Measurements from ENCODE around the gene MEMO1. TPM values are rescaled to one million over a fixed set of nuclear protein-coding genes. Genes with fewer than 3 reads are reported as not detected.

Gene MEMO1
- total and polyA plus RNA-seq, 9 of the 15 experiments (the other 6 are each of a cell fraction or from before 2014, with no cell fraction given): 22.1 to 87.7 (median 61.2) TPM

- 0 out of 2 replicates have a peak, but pooled peaks have one; percentile 45 for TF ChIP-seq TOE1 (IDR thresholded peaks at IDR 0.05; ENCODE audit: borderline replicate concordance)
- TF ChIP-seq TOE1 (CRISPR knock-in tag; IDR thresholded peaks at IDR 0.05; ENCODE audit: borderline replicate concordance, low read depth): no peak
- TF ChIP-seq MXD1 (CRISPR knock-in tag; IDR thresholded peaks at IDR 0.05; ENCODE audit: borderline replicate concordance, poor library complexity, severe bottlenecking): no peak
- TF ChIP-seq PHF21A (IDR thresholded peaks at IDR 0.05; ENCODE audit: borderline replicate concordance, low read depth): no peak
- TF ChIP-seq TAL1 (IDR thresholded peaks at IDR 0.05): no peak
- TF ChIP-seq MBD1 (CRISPR knock-in tag; IDR thresholded peaks at IDR 0.05): no peak
- TF ChIP-seq ZNF41 (CRISPR knock-in tag; conservative IDR thresholded peaks at IDR 0.05): no peak
- no peak for TF ChIP-seq ELK3 (CRISPR knock-in tag; IDR thresholded peaks at IDR 0.05)
- TF ChIP-seq, protein P1, sequence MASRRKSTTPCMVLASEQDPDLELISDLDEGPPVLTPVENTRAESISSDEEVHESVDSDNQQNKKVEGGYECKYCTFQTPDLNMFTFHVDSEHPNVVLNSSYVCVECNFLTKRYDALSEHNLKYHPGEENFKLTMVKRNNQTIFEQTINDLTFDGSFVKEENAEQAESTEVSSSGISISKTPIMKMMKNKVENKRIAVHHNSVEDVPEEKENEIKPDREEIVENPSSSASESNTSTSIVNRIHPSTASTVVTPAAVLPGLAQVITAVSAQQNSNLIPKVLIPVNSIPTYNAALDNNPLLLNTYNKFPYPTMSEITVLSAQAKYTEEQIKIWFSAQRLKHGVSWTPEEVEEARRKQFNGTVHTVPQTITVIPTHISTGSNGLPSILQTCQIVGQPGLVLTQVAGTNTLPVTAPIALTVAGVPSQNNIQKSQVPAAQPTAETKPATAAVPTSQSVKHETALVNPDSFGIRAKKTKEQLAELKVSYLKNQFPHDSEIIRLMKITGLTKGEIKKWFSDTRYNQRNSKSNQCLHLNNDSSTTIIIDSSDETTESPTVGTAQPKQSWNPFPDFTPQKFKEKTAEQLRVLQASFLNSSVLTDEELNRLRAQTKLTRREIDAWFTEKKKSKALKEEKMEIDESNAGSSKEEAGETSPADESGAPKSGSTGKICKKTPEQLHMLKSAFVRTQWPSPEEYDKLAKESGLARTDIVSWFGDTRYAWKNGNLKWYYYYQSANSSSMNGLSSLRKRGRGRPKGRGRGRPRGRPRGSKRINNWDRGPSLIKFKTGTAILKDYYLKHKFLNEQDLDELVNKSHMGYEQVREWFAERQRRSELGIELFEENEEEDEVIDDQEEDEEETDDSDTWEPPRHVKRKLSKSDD (conservative IDR thresholded peaks at IDR 0.05; ENCODE audit: low read length): no peak
- TF ChIP-seq SAP30 (IDR thresholded peaks at IDR 0.05; ENCODE audit: borderline replicate concordance, insufficient read depth, low read depth, low read length, poor library complexity, severe bottlenecking): peak; percentile 80
- no peak for TF ChIP-seq MCM2 (IDR thresholded peaks at IDR 0.05; ENCODE audit: low read depth)
- TF ChIP-seq MYC (IDR thresholded peaks at IDR 0.05; ENCODE audit: low read depth, low read length): peak; percentile 95
- TF ChIP-seq MYC (CRISPR knock-in tag; IDR thresholded peaks at IDR 0.05; ENCODE audit: borderline replicate concordance, low read depth): no peak
- TF ChIP-seq, protein P2, sequence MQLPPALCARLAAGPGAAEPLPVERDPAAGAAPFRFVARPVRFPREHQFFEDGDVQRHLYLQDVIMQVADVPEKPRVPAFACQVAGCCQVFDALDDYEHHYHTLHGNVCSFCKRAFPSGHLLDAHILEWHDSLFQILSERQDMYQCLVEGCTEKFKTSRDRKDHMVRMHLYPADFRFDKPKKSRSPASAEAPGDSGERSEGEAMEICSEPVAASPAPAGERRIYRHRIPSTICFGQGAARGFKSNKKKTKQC (CRISPR knock-in tag; IDR thresholded peaks at IDR 0.05): no peak; the same call in 1 of the 2 replicates
- no peak for TF ChIP-seq NR2C1 (IDR thresholded peaks at IDR 0.05)
- no peak for TF ChIP-seq NR2C1 (tag; IDR thresholded peaks at IDR 0.05)
- TF ChIP-seq, protein P3, sequence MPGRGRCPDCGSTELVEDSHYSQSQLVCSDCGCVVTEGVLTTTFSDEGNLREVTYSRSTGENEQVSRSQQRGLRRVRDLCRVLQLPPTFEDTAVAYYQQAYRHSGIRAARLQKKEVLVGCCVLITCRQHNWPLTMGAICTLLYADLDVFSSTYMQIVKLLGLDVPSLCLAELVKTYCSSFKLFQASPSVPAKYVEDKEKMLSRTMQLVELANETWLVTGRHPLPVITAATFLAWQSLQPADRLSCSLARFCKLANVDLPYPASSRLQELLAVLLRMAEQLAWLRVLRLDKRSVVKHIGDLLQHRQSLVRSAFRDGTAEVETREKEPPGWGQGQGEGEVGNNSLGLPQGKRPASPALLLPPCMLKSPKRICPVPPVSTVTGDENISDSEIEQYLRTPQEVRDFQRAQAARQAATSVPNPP (IDR thresholded peaks at IDR 0.05; ENCODE audit: borderline replicate concordance, insufficient read depth, insufficient read length): no peak
- TF ChIP-seq ZNF175 (CRISPR knock-in tag; IDR thresholded peaks at IDR 0.05; ENCODE audit: low read depth): no peak
- TF ChIP-seq RFX5 (IDR thresholded peaks at IDR 0.05; ENCODE audit: low read depth, low read length): no peak
Measured at GRCh38 chr2:32039447-32040219, 28.8 kb upstream of the MEMO1 start, which contains the start of gene DPY30 (continued).
